ENCODE measurements around the gene TGFA. TPM values are rescaled to one million over a fixed set of nuclear protein-coding genes. Genes with fewer than 3 reads are reported as not detected.

Gene TGFA
- total RNA-seq, 1 donor from 2014 or later = 1.0 TPM

- no peak for ATAC-seq
- intact Hi-C loops (cut with DNase I) = no loop called here
Observed at GRCh38 chr2:70400539-70400938, 153.1 kb downstream of the TGFA start.

DNA sequence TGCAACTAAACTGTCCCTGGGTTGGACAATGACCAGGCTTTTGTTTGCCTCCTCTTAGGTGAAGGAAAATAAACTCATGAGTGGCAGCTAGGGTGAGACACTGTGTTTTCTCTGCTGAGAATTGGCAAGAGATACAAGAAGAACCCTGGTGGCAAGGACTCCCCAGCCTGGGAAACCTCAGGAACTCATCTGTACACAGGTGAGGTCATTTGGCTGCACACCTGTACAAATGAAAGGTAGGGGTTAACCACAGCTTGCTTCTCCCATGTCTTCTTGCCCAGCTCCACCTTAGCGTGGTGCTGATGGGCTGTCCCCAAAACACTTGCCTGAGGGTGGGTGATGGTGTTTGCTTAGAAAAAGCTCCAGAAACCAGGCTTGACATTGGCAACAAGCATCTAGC is 154.6 kb downstream of the TGFA start:
- ATAC-seq (no peak), DNase-seq (ENCODE audit: missing footprints) (no peak)
- intact Hi-C loops (cut with DNase I) = no loop called here

More at GRCh38 chr2:70400539-70400938, 153.1 kb downstream of the TGFA start:
- no peak for DNase-seq (ENCODE audit: missing footprints)

Other genes with a start within 250 kb of the TGFA start
- gene ADD2, start 214.4 kb upstream of the TGFA start, total RNA-seq = 2.3 TPM
- gene FIGLA, start 236.8 kb upstream of the TGFA start, total RNA-seq = not detected